GM19372 (cell line): Measurements from ENCODE around the gene JARID2.
A peak's percentile ranks its signal among the peaks of the same experiment; 100 is the strongest.
"Not testable (repeated sequence)": the region's sequence is repeated elsewhere in the genome, so short reads cannot be mapped to it uniquely, and the experiment has no call there.

Experiments
- ATAC-seq: cut with Tn5 transposase; IDR thresholded peaks from one replicate; pipeline ENCODE4 v1.9.1; 2021; ENCODE audit warnings: mild to moderate bottlenecking, low read depth, moderate library complexity; ENCODE audit not compliant: unreplicated experiment

Gene JARID2

DNA sequence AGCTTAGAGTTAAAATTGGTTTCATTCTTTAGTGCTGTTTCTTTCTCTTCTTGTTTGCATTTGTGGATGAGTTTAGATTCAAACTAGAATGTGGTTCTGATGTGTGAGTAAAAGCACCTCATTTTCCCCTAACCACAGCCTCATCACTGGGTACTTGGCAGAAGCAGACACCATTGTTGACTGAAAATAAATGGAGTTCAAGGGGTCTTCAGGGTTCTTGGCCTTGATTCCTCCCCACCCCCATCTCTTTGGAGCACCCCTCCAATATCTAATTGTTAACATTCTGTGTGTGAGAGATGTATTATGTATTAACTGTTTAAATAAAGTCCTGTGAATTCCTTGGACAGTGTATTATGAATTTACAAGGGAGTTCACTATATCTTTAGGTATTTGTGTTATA is 59.6 kb downstream of the JARID2 start:
- peak; percentile 46 for ATAC-seq

GRCh38 chr6:15305909-15306308 is 60.0 kb downstream of the JARID2 start:
- ATAC-seq = peak; percentile 4

DNA sequence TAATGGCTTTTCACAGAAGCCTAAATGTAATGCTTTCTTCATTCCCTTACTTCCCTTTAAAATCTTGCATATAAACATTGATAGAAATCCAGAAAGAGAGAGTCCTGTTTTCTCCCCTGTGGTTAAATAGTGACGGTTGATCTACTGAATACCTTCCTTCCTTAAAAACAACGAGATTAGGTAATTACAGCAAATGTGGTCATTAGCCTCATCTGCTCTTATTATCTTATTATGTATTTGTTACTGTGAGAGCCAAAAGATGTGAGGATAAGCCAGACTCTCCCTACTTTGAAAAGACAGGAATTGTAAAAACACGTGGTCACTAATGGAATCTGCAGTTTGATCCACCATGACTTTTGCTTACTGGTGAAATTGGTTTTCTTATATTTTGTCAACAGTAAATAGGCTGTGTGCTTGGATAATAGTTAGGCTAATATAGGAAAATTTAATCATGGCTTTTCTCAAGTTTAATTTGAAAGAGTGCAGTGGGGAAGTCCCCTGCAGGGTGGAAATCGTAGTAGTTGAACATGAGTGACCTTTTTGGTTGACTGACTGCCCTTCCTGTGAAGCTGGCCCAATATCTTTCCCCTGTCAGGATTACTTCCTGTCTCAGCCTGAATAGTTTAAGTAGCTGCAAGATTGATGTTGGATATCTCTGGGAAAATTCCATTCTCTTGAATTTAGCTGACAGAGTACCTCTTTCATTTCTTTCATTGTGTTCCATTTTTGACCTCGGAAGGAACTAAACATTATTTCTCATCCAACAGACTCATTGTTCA is 62.8 kb downstream of the JARID2 start:
- ATAC-seq = no peak

DNA sequence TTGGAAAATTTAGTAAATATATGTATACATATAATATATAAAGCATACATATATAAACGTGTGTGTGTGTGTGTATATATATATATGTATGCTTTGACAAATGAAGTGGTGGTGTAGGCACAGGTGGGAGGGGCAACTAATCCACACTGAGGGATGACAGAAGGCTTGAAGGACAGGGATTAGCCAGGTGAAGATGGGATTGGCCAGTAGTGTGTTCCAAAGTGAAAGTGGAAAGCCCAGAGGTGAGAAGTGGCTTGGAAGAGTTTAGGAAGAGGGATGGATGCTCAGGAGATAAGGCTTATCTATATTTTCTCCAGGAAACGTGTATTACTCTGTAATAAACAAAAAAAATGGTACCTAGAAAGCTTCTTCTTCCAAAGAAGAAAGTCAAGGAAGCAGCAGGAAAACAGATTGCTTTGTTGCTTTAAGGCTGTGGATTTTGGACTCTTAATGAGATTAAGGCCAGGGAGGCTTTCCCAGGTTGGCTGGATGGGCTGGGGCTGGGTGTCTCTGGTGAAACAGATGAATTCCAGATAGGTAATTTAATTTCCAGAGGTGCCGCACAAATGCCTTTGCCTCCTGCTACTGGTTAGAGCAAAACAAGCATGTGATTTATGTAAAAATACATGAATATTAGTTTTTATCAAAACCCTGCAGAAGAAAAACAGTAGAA is 63.9 kb downstream of the JARID2 start:
- no peak for ATAC-seq

GRCh38 chr6:15310680-15311079 is 64.8 kb downstream of the JARID2 start:
- ATAC-seq = no peak

DNA sequence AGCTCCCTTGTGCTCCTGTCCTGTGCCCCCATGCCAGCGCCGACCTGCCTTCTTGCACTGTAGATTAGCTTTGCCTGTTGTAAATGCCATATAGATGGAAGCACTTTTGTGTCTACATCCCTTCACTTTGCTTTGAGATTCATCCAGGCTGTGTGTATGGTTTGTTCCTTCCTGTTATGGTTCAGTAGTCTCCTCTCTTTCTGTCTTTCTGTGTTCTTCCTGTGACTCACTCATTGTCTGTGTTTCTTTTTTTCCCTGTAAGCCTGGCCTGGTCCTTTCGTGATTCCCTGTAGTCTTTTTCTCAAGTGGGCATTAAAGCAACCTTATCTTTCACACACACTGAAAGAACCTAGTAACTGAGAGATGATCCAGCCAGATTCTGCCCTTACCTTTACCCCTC is 66.6 kb downstream of the JARID2 start:
- no peak for ATAC-seq

DNA sequence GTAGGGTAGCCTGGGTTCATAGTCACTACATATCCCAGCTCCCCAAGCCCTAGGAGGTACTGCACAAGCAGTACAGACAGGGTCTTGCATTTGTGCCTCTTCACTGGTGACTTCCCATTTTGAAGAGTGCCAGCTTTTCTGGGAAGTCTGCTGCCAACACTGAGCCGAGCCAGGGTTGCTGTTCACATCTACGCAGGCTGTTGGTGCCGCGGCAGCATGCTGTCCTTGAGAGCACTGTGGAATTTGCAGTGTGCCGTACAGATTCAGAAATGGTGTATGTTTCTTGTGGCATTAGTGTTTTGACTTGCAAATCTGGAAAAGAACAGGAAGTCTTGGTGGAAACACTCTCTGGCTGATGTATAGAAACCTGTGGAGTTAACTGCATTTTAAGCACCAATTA is 67.5 kb downstream of the JARID2 start:
- no peak for ATAC-seq

DNA sequence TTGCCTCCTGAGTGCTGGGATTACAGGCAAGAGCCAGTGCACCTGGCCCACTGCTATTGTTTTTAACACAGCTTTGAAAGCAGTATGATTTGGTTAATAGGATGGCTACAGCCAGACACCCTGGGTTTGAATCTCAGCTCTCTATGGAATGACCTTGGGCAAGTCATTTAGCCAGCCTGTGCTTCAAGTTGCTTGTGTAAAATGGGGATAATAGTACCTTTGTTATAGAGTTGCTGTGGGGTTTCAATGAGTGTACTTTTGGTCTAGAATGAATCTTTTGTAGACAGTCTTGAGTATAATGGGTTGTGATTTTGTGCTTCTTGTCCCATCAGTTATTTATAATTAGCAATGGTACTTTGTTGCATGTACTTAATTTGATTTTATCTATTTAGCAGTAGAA is 70.9 kb downstream of the JARID2 start:
- no peak for ATAC-seq

- no peak for ATAC-seq
Measured at GRCh38 chr6:15317251-15317650, 71.4 kb downstream of the JARID2 start.

DNA sequence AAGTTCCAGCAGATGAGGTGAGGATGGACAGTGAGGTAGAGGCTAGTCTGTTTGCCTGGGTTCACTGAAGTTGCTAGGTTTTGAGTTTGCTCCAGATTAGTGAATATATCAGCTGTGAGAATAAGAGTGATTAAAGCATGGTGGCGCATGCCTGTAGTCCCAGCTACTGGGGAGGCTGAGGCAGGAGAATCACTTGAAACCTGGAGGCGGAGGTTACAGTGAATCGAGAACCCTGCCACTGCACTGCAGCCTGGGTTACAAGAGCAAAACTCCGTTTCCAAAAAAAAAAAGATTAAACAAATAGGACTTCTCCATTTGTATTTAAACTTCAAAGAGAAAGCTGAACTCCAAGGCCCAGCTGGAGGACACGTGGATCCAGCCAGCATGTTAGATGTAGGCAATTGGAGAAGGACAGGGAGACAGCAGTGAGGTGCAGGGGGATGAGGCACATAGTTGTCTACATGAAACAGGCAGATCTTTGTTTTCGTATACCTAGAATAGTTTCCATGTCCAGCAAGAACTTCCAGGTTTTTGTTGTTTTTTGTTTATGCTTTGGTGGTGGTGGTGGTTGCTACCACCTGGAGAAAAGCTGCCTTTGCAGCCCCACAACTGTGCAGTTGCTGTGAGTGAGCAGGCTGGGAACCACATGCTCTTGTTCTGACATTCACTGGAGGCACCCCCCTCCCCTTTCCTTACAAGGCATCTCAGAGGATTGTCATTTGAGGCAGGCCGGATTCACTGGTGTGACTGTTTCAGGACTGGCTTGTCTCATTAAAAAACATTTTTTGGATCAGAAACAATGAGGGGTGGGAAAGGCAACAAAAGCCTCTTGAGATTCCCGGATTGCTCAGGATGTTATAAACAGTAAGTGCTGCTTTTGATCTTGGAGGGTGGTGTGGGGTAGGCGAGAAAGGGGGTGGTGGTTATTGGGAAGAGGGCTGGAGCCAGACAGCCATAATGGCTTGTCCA is 72.3 kb downstream of the JARID2 start:
- ATAC-seq = no peak

DNA sequence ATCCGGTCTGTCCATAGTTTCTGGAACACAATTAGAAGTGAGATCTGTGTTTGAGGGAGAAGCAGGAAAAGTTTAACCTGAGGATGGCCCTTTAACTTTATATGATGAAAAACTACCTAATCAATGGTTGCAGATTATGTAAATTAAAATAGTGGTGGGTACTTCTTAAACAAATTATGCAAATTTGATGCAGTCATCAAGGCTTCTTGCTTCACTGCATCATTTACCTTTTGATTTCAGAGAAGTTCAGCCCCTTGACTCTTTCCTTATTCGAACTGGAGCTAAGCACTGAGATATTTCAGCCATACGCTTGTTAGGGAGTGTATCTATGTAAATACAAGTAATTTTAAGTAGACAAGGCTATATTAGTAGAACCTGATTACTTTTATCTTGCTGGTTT is 73.8 kb downstream of the JARID2 start:
- ATAC-seq = no peak

GRCh38 chr6:15320693-15321092 is 74.8 kb downstream of the JARID2 start:
- no peak for ATAC-seq

DNA sequence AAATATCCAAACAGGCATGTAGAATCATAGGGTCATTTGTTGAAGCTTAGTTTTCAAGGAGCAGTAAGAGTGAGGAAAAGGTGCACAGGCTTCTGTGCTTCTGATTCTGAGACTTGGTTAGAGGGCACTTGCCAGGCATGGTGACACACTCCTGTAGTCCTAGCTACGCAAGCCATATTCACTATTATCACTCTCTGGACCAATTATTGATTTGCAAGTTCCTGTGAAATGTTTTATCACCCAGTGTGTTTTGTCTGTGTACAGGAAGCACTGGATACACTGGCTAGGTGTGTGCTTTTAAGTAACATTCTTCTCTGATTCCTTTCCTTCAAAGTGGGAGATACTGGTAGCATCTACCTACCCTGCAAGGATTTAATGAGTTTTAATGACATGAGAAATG is 76.3 kb downstream of the JARID2 start:
- no peak for ATAC-seq

GRCh38 chr6:15322781-15323536 is 77.1 kb downstream of the JARID2 start:
- no peak for ATAC-seq

- ATAC-seq = not testable (repeated sequence)
Measured at GRCh38 chr6:15323611-15324010, 77.7 kb downstream of the JARID2 start.

GRCh38 chr6:15324427-15324985 is 78.6 kb downstream of the JARID2 start:
- no peak for ATAC-seq

DNA sequence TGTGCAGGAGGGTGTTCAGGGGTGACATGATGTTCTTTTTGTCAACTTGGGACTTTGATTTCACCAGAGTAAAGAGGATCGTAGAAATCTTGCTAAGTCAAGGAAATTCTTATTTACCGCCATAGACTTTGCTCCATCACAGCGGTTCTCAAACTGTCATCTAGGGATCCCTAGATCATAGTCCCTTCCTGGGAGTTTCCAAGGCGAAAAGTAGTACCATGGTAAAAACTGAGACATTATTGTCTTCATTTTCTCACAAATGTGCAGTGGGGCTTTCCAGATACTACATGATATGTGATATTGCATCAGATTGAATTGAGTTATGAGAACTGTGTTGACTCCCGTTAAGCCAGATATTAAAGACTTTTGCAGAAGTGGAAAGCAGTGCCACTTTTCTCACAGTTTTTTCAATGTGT is 79.7 kb downstream of the JARID2 start:
- no peak for ATAC-seq

- ATAC-seq = no peak
Measured at GRCh38 chr6:15326067-15326614, 80.3 kb downstream of the JARID2 start.

GRCh38 chr6:15327271-15327670 is 81.4 kb downstream of the JARID2 start:
- ATAC-seq = peak; percentile 48
